Muscle of leg (tissue), 11 donors: Measurements from ENCODE around the gene GK2. TPM values are rescaled to one million over a fixed set of nuclear protein-coding genes. Genes with fewer than 3 reads are reported as not detected.

Experiments
- DNase-seq: peaks from one replicate; pipeline ENCODE4 v3.0.0; 2013
- H3K27ac ChIP-seq: one replicate; pipeline ENCODE4 v1.5.1; 2013; ENCODE audit warnings: mild to moderate bottlenecking, low read length, control low read depth
- H3K27me3 ChIP-seq: one replicate; pipeline ENCODE4 v1.6.1; 2013; ENCODE audit warnings: low read length; ENCODE audit not compliant: control insufficient read depth, insufficient read depth
- H3K36me3 ChIP-seq: one replicate; pipeline ENCODE4 v1.6.1; 2013; ENCODE audit warnings: low read length; ENCODE audit not compliant: control insufficient read depth, insufficient read depth
- H3K4me1 ChIP-seq: one replicate; pipeline ENCODE4 v1.6.1; 2013; ENCODE audit warnings: low read length; ENCODE audit not compliant: control insufficient read depth, insufficient read depth
- H3K4me3 ChIP-seq: one replicate; pipeline ENCODE4 v1.5.1; 2013; ENCODE audit warnings: low read length, control low read depth
- H3K9me3 ChIP-seq: replicated peaks from 2 replicates; pipeline ENCODE4 v1.6.1; 2013; ENCODE audit warnings: low read depth, low read length; ENCODE audit not compliant: control insufficient read depth
- WGBS: methylation state at CpG from one replicate; pipeline ENCODE4 v1.1.5; 2013; ENCODE audit warnings: missing lambda C conversion rate; ENCODE audit not compliant: insufficient coverage; 5-methylcytosine and 5-hydroxymethylcytosine counted together
- polyA plus RNA-seq, 8 donors: library from polyadenylated mRNA; unstranded; fragments of 120-200 nt; gene quantifications; one replicate each; pipeline versions ENCODE4 v1.2.1 to v1.2.3, GENCODE V29; 2013; ENCODE audit warnings: inconsistent platforms in 1 of 8, low replicate concordance in 1 of 8; ENCODE audit not compliant: insufficient read length in 8 of 8, insufficient read depth in 1 of 8
- total RNA-seq: library from RNA; stranded (reverse); fragments of 120-200 nt; gene quantifications from one replicate; pipeline ENCODE4 v1.2.4, GENCODE V29; 2013

Gene GK2
- total and polyA plus RNA-seq, 9 donors, result 0.04 TPM; not detected in 8

GRCh38 chr4:79426989-79427388 is 19.0 kb upstream of the GK2 start:
- Histone ChIP-seq H3K27ac (peak overlapping the region; percentile 77), H3K4me1 (peaks cover 16% of the 10 kb centered on the region), H3K9me3 (no peaks in the 10 kb centered on the region), H3K27me3 (no peaks in the 10 kb centered on the region), H3K4me3 (no peak overlapping the region), H3K36me3 (no peaks in the 10 kb centered on the region)
- peak; percentile 57 for DNase-seq

- Histone ChIP-seq H3K27ac (no peak overlapping the region), H3K9me3 (no peaks in the 10 kb centered on the region), H3K4me3 (no peak overlapping the region), H3K27me3 (no peaks in the 10 kb centered on the region), H3K4me1 (peaks cover 13% of the 10 kb centered on the region), H3K36me3 (no peaks in the 10 kb centered on the region)
- DNase-seq, result peak; percentile 90
- no CpG with 5 or more reads among the region's 1 CpG for WGBS
These were observed 17.6 kb upstream of the GK2 start for GRCh38 chr4:79425586-79425985.

- H3K9me3 ChIP-seq, result peaks cover 2% of the 10 kb centered on the region
- H3K4me3 ChIP-seq, result no peak overlapping the region
- WGBS, result no CpG with 5 or more reads among the region's 2 CpGs
- peaks cover 4% of the 10 kb centered on the region for H3K4me1 ChIP-seq
- no peak overlapping the region for H3K27ac ChIP-seq
- H3K36me3 ChIP-seq, result no peaks in the 10 kb centered on the region
- H3K27me3 ChIP-seq, result no peaks in the 10 kb centered on the region
- no peak for DNase-seq
These were observed 13.5 kb upstream of the GK2 start for GRCh38 chr4:79421483-79421882.

- H3K9me3 ChIP-seq, result no peaks in the 10 kb centered on the region
- no peaks in the 10 kb centered on the region for H3K4me1 ChIP-seq
- H3K27me3 ChIP-seq, result no peaks in the 10 kb centered on the region
- H3K4me3 ChIP-seq, result no peak overlapping the region
- WGBS, result 91% methylated on average over 1 of the region's 3 CpGs
- no peak for DNase-seq
- H3K36me3 ChIP-seq, result no peaks in the 10 kb centered on the region
- H3K27ac ChIP-seq, result no peak overlapping the region
These were observed 5.9 kb upstream of the GK2 start for GRCh38 chr4:79413886-79414285.

GRCh38 chr4:79413032-79413885 is 5.2 kb upstream of the GK2 start:
- Histone ChIP-seq H3K9me3 (no peaks in the 10 kb centered on the region), H3K27ac (no peak overlapping the region), H3K36me3 (no peaks in the 10 kb centered on the region), H3K4me3 (no peak overlapping the region), H3K27me3 (no peaks in the 10 kb centered on the region), H3K4me1 (no peaks in the 10 kb centered on the region)
- no peak for DNase-seq
- 75% methylated on average over 3 of the region's 9 CpGs for WGBS

- no peaks in the 10 kb centered on the region for H3K9me3 ChIP-seq
- H3K27me3 ChIP-seq, result no peaks in the 10 kb centered on the region
- H3K4me1 ChIP-seq, result no peaks in the 10 kb centered on the region
- H3K36me3 ChIP-seq, result no peaks in the 10 kb centered on the region
- no peak overlapping the region for H3K4me3 ChIP-seq
- no peak overlapping the region for H3K27ac ChIP-seq
- DNase-seq, result no peak
These were observed 3.4 kb downstream of the GK2 start for GRCh38 chr4:79404666-79405065.

GRCh38 chr4:79403356-79403755 is 4.7 kb downstream of the GK2 start:
- no peaks in the 10 kb centered on the region for H3K4me1 ChIP-seq
- H3K9me3 ChIP-seq, result no peaks in the 10 kb centered on the region
- no CpG with 5 or more reads among the region's 1 CpG for WGBS
- no peak overlapping the region for H3K4me3 ChIP-seq
- DNase-seq, result no peak
- no peak overlapping the region for H3K27ac ChIP-seq
- no peaks in the 10 kb centered on the region for H3K27me3 ChIP-seq
- no peaks in the 10 kb centered on the region for H3K36me3 ChIP-seq

- no CpG with 5 or more reads among the region's 1 CpG for WGBS
- Histone ChIP-seq H3K27ac (no peak overlapping the region), H3K27me3 (no peaks in the 10 kb centered on the region), H3K4me1 (no peaks in the 10 kb centered on the region), H3K9me3 (no peaks in the 10 kb centered on the region), H3K36me3 (no peaks in the 10 kb centered on the region), H3K4me3 (no peak overlapping the region)
- no peak for DNase-seq
These were observed 5.6 kb downstream of the GK2 start for GRCh38 chr4:79402332-79402851.

GRCh38 chr4:79399076-79399475 is 9.0 kb downstream of the GK2 start:
- no CpG with 5 or more reads among the region's 1 CpG for WGBS
- no peak for DNase-seq
- H3K4me1 ChIP-seq, result no peaks in the 10 kb centered on the region
- no peaks in the 10 kb centered on the region for H3K36me3 ChIP-seq
- no peaks in the 10 kb centered on the region for H3K27me3 ChIP-seq
- no peaks in the 10 kb centered on the region for H3K9me3 ChIP-seq
- no peak overlapping the region for H3K4me3 ChIP-seq
- no peak overlapping the region for H3K27ac ChIP-seq

GRCh38 chr4:79397951-79398350 is 10.1 kb downstream of the GK2 start:
- H3K9me3 ChIP-seq, result no peaks in the 10 kb centered on the region
- no peaks in the 10 kb centered on the region for H3K27me3 ChIP-seq
- H3K36me3 ChIP-seq, result no peaks in the 10 kb centered on the region
- no peak overlapping the region for H3K4me3 ChIP-seq
- no peak overlapping the region for H3K27ac ChIP-seq
- H3K4me1 ChIP-seq, result no peaks in the 10 kb centered on the region
- 0% methylated on average over 1 of the region's 5 CpGs for WGBS
- DNase-seq, result no peak

GRCh38 chr4:79396794-79397193 is 11.2 kb downstream of the GK2 start:
- Histone ChIP-seq H3K36me3 (no peaks in the 10 kb centered on the region), H3K4me1 (no peaks in the 10 kb centered on the region), H3K9me3 (no peaks in the 10 kb centered on the region), H3K27ac (no peak overlapping the region), H3K27me3 (no peaks in the 10 kb centered on the region), H3K4me3 (no peak overlapping the region)
- no peak for DNase-seq
